UCSD-AML1 (cell line): Measurements from ENCODE around the gene OR2A1.
"Not testable (repeated sequence)": the region's sequence is repeated elsewhere in the genome, so short reads cannot be mapped to it uniquely, and the experiment has no call there.

Experiments used
- DNase-seq: peaks from one replicate; lab custom pipeline; 2025; ENCODE audit not compliant: unreplicated experiment; lab: John Stamatoyannopoulos, UW

The OR2A1 gene

GRCh38 chr7:144311872-144312469 is at the start of gene OR2A1:
Gene OR2A1, plus strand, starts transcription at chr7:144312419. Its CDS starts 5,706 bp downstream, at chr7:144318125.
- not testable (repeated sequence) for DNase-seq

GRCh38 chr7:144264692-144265091 is 47.5 kb upstream of the OR2A1 start, which contains the start of gene OR2A7:
Gene OR2A7, minus strand, starts transcription at chr7:144264792. Its CDS starts 5,164 bp downstream, at chr7:144259628.
- DNase-seq, result not testable (repeated sequence)

- DNase-seq, result not testable (repeated sequence)
Observed at GRCh38 chr7:144269188-144269587, 43.0 kb upstream of the OR2A1 start, which contains the start of gene CTAGE8. Gene CTAGE8, minus strand, starts transcription at chr7:144269288. Its CDS starts 38 bp downstream, at chr7:144269250.

- DNase-seq, result not testable (repeated sequence)
Observed at GRCh38 chr7:144275281-144275680, 36.9 kb upstream of the OR2A1 start.

- not testable (repeated sequence) for DNase-seq
Observed at GRCh38 chr7:144280010-144280409, 32.2 kb upstream of the OR2A1 start.

- not testable (repeated sequence) for DNase-seq
Observed at GRCh38 chr7:144281981-144282380, 30.2 kb upstream of the OR2A1 start.

GRCh38 chr7:144282490-144282889 is 29.7 kb upstream of the OR2A1 start:
- not testable (repeated sequence) for DNase-seq

- DNase-seq, result not testable (repeated sequence)
Observed at GRCh38 chr7:144283716-144284115, 28.5 kb upstream of the OR2A1 start.

- not testable (repeated sequence) for DNase-seq
Observed at GRCh38 chr7:144287171-144287784, 24.9 kb upstream of the OR2A1 start.

- not testable (repeated sequence) for DNase-seq
Observed at GRCh38 chr7:144291607-144292006, 20.6 kb upstream of the OR2A1 start.

GRCh38 chr7:144292384-144293161 is 19.6 kb upstream of the OR2A1 start:
- DNase-seq, result not testable (repeated sequence)

GRCh38 chr7:144293794-144294499 is 18.3 kb upstream of the OR2A1 start:
- not testable (repeated sequence) for DNase-seq

- not testable (repeated sequence) for DNase-seq
Observed at GRCh38 chr7:144302578-144303303, 9.5 kb upstream of the OR2A1 start.

- DNase-seq, result not testable (repeated sequence)
Observed at GRCh38 chr7:144303607-144304006, 8.6 kb upstream of the OR2A1 start.

- DNase-seq, result not testable (repeated sequence)
Observed at GRCh38 chr7:144305156-144305555, 7.1 kb upstream of the OR2A1 start.

- not testable (repeated sequence) for DNase-seq
Observed at GRCh38 chr7:144309702-144310101, 2.5 kb upstream of the OR2A1 start.

- DNase-seq, result not testable (repeated sequence)
Observed at GRCh38 chr7:144311218-144311617, 1.0 kb upstream of the OR2A1 start.

- DNase-seq, result not testable (repeated sequence)
Observed at GRCh38 chr7:144317537-144317936, 5.3 kb downstream of the OR2A1 start.

GRCh38 chr7:144319547-144319946 is 7.3 kb downstream of the OR2A1 start:
- DNase-seq, result not testable (repeated sequence)

- not testable (repeated sequence) for DNase-seq
Observed at GRCh38 chr7:144321677-144322206, 9.5 kb downstream of the OR2A1 start.
